H9 (cell line): ENCODE results near the gene BICD1. TPM values are rescaled to one million over a fixed set of nuclear protein-coding genes. Genes with fewer than 3 reads are reported as not detected.

Source experiments
- DNase-seq: peaks from one replicate; pipeline ENCODE4 v3.0.0-alpha.2; 2017
- H2AFZ ChIP-seq: one replicate; pipeline ENCODE4 v1.6.1; 2013; ENCODE audit warnings: mild to moderate bottlenecking, low read length, control low read depth, moderate library complexity
- H2AK5ac ChIP-seq: 2 replicates; pipeline ENCODE4 v1.6.1; 2013; ENCODE audit warnings: low read length, control low read depth, mixed read lengths; ENCODE audit not compliant: insufficient read length
- H2BK120ac ChIP-seq: one replicate; pipeline ENCODE4 v1.6.1; 2013; ENCODE audit warnings: low read depth, mild to moderate bottlenecking, low read length, control low read depth, inconsistent platforms; ENCODE audit not compliant: poor library complexity, severe bottlenecking
- H2BK12ac ChIP-seq: 2 replicates; pipeline ENCODE4 v1.6.1; 2013; ENCODE audit warnings: low read length, control low read depth, mixed read lengths, low read depth; ENCODE audit not compliant: insufficient read length
- H2BK15ac ChIP-seq: 2 replicates; pipeline ENCODE4 v1.6.1; 2013; ENCODE audit warnings: low read depth, low read length, control low read depth
- H2BK20ac ChIP-seq: one replicate; pipeline ENCODE4 v1.6.1; 2013; ENCODE audit warnings: low read depth, mild to moderate bottlenecking, low read length, control low read depth, inconsistent platforms; ENCODE audit not compliant: poor library complexity, severe bottlenecking
- H2BK5ac ChIP-seq: 2 replicates; pipeline ENCODE4 v1.6.1; 2013; ENCODE audit warnings: low read length, control low read depth, mixed read lengths; ENCODE audit not compliant: insufficient read length
- H3K14ac ChIP-seq: 2 replicates; pipeline ENCODE4 v1.6.1; 2013; ENCODE audit warnings: low read length, control low read depth; ENCODE audit not compliant: insufficient read depth
- H3K18ac ChIP-seq: 2 replicates; pipeline ENCODE4 v1.6.1; 2013; ENCODE audit warnings: low read depth, mild to moderate bottlenecking, mixed read lengths, low read length, control low read depth; ENCODE audit not compliant: insufficient read length
- H3K23ac ChIP-seq: 2 replicates; pipeline ENCODE4 v1.6.1; 2013; ENCODE audit warnings: low read length, control low read depth, mixed read lengths, low read depth; ENCODE audit not compliant: insufficient read length
- H3K23me2 ChIP-seq: 2 replicates; pipeline ENCODE4 v1.6.1; 2013; ENCODE audit warnings: low read depth, mild to moderate bottlenecking, mixed read lengths, low read length, control low read depth; ENCODE audit not compliant: insufficient read length, poor library complexity, severe bottlenecking
- H3K27ac ChIP-seq: 2 replicates; pipeline ENCODE4 v1.5.1; 2013; ENCODE audit warnings: low read length, control low read depth, mixed read lengths, low read depth; ENCODE audit not compliant: insufficient read length
- H3K27me3 ChIP-seq: 2 replicates; pipeline ENCODE4 v1.6.1; 2013; ENCODE audit warnings: low read length, control low read depth, inconsistent platforms; ENCODE audit not compliant: insufficient read depth
- H3K4ac ChIP-seq: 2 replicates; pipeline ENCODE4 v1.6.1; 2013; ENCODE audit warnings: low read depth, mild to moderate bottlenecking, control low read depth, inconsistent platforms, low read length, moderate library complexity
- H3K4me1 ChIP-seq: 2 replicates; pipeline ENCODE4 v1.6.1; 2013; ENCODE audit warnings: low read length, control low read depth, inconsistent platforms; ENCODE audit not compliant: insufficient read depth
- H3K4me2 ChIP-seq: 2 replicates; pipeline ENCODE4 v1.6.1; 2013; ENCODE audit warnings: low read length, control low read depth, mixed read lengths; ENCODE audit not compliant: insufficient read length, insufficient read depth
- H3K56ac ChIP-seq: 2 replicates; pipeline ENCODE4 v1.6.1; 2013; ENCODE audit warnings: low read depth, mild to moderate bottlenecking, mixed read lengths, low read length, control low read depth; ENCODE audit not compliant: insufficient read length
- H3K79me1 ChIP-seq: 2 replicates; pipeline ENCODE4 v1.6.1; 2013; ENCODE audit warnings: low read depth, mild to moderate bottlenecking, moderate library complexity, low read length, control low read depth, inconsistent platforms; ENCODE audit not compliant: insufficient read depth, poor library complexity, severe bottlenecking
- H3K79me2 ChIP-seq: 2 replicates; pipeline ENCODE4 v1.6.1; 2013; ENCODE audit warnings: low read length, control low read depth, inconsistent platforms; ENCODE audit not compliant: insufficient read depth
- H3K9ac ChIP-seq: 2 replicates; pipeline ENCODE4 v1.6.1; 2013; ENCODE audit warnings: low read length, control low read depth, mixed read lengths; ENCODE audit not compliant: insufficient read length; ENCODE audit errors: extremely low read depth
- H3K9me3 ChIP-seq: one replicate; pipeline ENCODE4 v1.6.1; 2013; ENCODE audit warnings: low read depth, low read length, inconsistent platforms; ENCODE audit not compliant: control insufficient read depth
- H3T11ph ChIP-seq: one replicate; pipeline ENCODE4 v1.6.1; 2013; ENCODE audit warnings: mild to moderate bottlenecking, low read length, control low read depth, inconsistent platforms
- H4K20me1 ChIP-seq: one replicate; pipeline ENCODE4 v1.6.1; 2013; ENCODE audit not compliant: control insufficient read depth, insufficient read length, insufficient read depth
- H4K5ac ChIP-seq: 2 replicates; pipeline ENCODE4 v1.6.1; 2013; ENCODE audit warnings: low read depth, mild to moderate bottlenecking, mixed read lengths, low read length, control low read depth; ENCODE audit not compliant: insufficient read length
- H4K8ac ChIP-seq: replicated peaks from 2 replicates; pipeline ENCODE4 v1.6.1; 2013; ENCODE audit warnings: low read length, control low read depth, mixed read lengths, low read depth; ENCODE audit not compliant: insufficient read length
- H4K91ac ChIP-seq: 2 replicates; pipeline ENCODE4 v1.6.1; 2013; ENCODE audit warnings: low read depth, mild to moderate bottlenecking, moderate library complexity, mixed read lengths, low read length, control low read depth; ENCODE audit not compliant: insufficient read length
- H3K27ac Mint-ChIP-seq, 3 experiments: 2 replicates in 2 of 3; 3 replicates in 1 of 3; pipeline ENCODE4 v1.8.0; 2020 to 2021; ENCODE audit warnings: mixed read lengths in 3 of 3, mild to moderate bottlenecking in 1 of 3, moderate library complexity in 1 of 3
- H3K27me3 Mint-ChIP-seq: 2 replicates; pipeline ENCODE4 v1.8.0; 2021; ENCODE audit warnings: low read depth, mild to moderate bottlenecking, moderate library complexity, mixed read lengths
- H3K36me3 Mint-ChIP-seq, 3 experiments: 2 replicates in 2 of 3; 3 replicates in 1 of 3; pipeline ENCODE4 v1.8.0; 2020 to 2021; ENCODE audit warnings: low read depth in 3 of 3, mixed read lengths in 3 of 3; ENCODE audit not compliant: insufficient read depth in 1 of 3
- H3K4me1 Mint-ChIP-seq, 2 experiments: 2 replicates each; pipeline ENCODE4 v1.8.0; 2020; ENCODE audit warnings: mixed read lengths in 2 of 2
- H3K4me3 Mint-ChIP-seq, 2 experiments: 2 replicates in 1 of 2; 3 replicates in 1 of 2; pipeline ENCODE4 v1.8.0; 2020 to 2021; ENCODE audit warnings: mild to moderate bottlenecking in 2 of 2, mixed read lengths in 2 of 2, moderate library complexity in 1 of 2
- H3K9me3 Mint-ChIP-seq, 2 experiments: 2 replicates in 1 of 2; 3 replicates in 1 of 2; pipeline ENCODE4 v1.8.0; 2020; ENCODE audit warnings: mild to moderate bottlenecking in 2 of 2, mixed read lengths in 2 of 2, moderate library complexity in 1 of 2
- CTCF ChIP-seq: fragments of 200-600 bp; sonication (generic); conservative IDR thresholded peaks from 3 replicates; pipeline ENCODE4 v1.8.0; 2021; ENCODE audit warnings: antibody characterized with exemption, mild to moderate bottlenecking
- WGBS: extraction: QIAGEN DNeasy Blood & Tissue Kit; methylation state at CpG from one replicate; pipeline ENCODE4 v1.1.7; 2013; ENCODE audit warnings: missing lambda C conversion rate, low lambda C conversion rate, mixed read lengths; ENCODE audit not compliant: insufficient read length; ENCODE audit errors: extremely low coverage; 5-methylcytosine and 5-hydroxymethylcytosine counted together
- total RNA-seq: library from RNA; stranded (reverse); gene quantifications from 2 replicates; pipeline ENCODE4 v1.2.1, GENCODE V29; 2021

The BICD1 gene
- total RNA-seq, 1 experiment from 2014 or later, result 134 TPM

GRCh38 chr12:32240831-32241230, 134.2 kb downstream of the BICD1 start:
- Histone ChIP-seq H3K27me3 (no peaks in the 10 kb centered on the region), H3K18ac (no peak overlapping the region), H3K9ac (no peak overlapping the region), H3K56ac (no peak overlapping the region), H2BK5ac (no peak overlapping the region), H3K9me3 (no peaks in the 10 kb centered on the region), H2BK120ac (no peak overlapping the region), H3K4me1 (0 out of 2 replicates have a peak, but pooled peaks cover 3% of the 10 kb centered on the region), H3K23me2 (no peaks in the 10 kb centered on the region), H3K23ac (no peak overlapping the region), H2AFZ (no peak overlapping the region), H4K8ac (no peak overlapping the region), H3K14ac (no peak overlapping the region), H4K5ac (no peak overlapping the region), H2BK12ac (no peak overlapping the region), H3K79me1 (no peaks in the 10 kb centered on the region), H3K79me2 (no peaks in the 10 kb centered on the region; the same call in 1 of the 2 replicates), H2BK20ac (no peak overlapping the region), H3T11ph (no peak overlapping the region), H4K20me1 (no peaks in the 10 kb centered on the region), H3K4ac (no peak overlapping the region), H2AK5ac (no peak overlapping the region), H3K4me2 (no peak overlapping the region), H3K27ac (no peak overlapping the region), H2BK15ac (no peak overlapping the region), H4K91ac (no peak overlapping the region)
- Mint-ChIP-seq H3K9me3 (peaks cover 12 to 13% of the 10 kb centered on the region in 2 experiments), H3K27me3 (no peaks in the 10 kb centered on the region), H3K36me3 (peaks cover 15 to 36% (median 31%) of the 10 kb centered on the region in 3 experiments; a peak in 6 of 7 replicates), H3K4me3 (no peak overlapping the region), H3K27ac (no peak overlapping the region; a peak in 1 of 7 replicates), H3K4me1 (peaks cover 4 to 7% of the 10 kb centered on the region in 2 experiments; a peak in 2 of 4 replicates)
- no CpG with 5 or more reads among the region's 4 CpGs for WGBS
- no peak for DNase-seq
- no peak for TF ChIP-seq CTCF
